Stimulated activated CD8-positive, alpha-beta memory T cell treated with anti-CD3 and anti-CD28 coated beads, Interleukin-7, amount 100 ng/mL, for 4 hours (primary cell): Measurements from ENCODE around the gene MAGEA10.
"Not testable (repeated sequence)": the region's sequence is repeated elsewhere in the genome, so short reads cannot be mapped to it uniquely, and the experiment has no call there.

Source experiments
- DNase-seq, 2 donors: peaks; one replicate each; pipeline ENCODE4 v3.0.0-alpha.2; 2020; ENCODE audit warnings: low read depth in 2 of 2

The MAGEA10 gene

GRCh38 chrX:152138388-152138784 lies at the start of gene MAGEA10:
Gene MAGEA10 (minus strand): TSS chrX:152138577. CDS start chrX:152135620, 2,957 bp downstream.
- no peak for DNase-seq

DNA sequence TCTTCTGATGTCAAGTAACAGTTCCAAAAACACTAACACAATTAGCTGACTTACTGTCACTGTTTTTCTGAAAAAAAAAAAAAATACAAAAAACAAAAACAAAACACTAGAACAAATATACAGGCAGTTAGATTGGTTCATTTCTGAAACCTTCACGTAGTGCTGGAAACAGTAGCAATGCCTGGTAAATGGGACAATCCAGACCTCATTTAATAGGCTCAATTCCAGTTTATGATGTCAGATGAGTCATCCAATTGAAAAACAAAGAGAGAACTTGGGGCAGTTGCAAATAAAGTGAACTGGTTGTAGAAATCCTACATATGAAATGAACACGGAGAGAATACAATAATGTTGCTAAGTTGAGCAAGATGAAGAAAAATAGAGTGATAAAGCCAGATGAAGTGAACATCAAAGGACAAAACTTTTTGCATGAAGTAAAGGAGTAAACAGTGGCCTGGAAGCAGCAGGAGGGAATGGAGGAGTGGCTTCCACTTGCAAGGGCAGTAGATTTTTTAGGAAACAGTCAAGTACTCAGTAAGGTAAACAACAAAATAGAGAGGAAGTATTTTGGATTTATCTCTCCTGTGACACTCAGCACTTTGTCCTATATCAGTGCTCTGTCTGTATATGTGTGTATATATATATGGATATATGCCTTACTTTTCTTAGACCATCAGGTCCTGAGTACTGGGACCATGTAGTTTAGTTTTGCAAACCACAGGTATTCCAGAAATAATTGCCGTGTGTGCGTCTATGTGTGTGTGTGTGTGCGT lies 39.3 kb upstream of the MAGEA10 start:
- DNase-seq: no peak

DNA sequence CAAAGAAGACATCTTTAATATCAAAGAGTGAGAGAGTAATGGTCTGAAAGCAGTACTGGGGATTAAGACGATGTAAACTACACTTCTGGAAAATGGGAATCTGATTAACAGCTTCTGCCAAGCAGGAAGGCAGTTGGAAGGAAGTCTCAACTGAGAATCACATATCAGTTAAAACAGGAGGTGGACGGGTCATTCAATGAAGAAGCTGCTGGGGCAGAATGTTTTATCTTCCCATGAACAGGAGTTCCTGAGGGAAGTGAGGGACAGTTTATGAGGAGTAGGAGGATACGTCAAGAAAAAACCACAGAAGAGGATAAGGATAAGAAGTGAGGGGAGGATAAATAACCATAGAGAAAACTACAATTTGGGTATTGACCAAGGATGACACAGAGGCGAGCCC lies 38.7 kb upstream of the MAGEA10 start:
- DNase-seq: no peak

DNA sequence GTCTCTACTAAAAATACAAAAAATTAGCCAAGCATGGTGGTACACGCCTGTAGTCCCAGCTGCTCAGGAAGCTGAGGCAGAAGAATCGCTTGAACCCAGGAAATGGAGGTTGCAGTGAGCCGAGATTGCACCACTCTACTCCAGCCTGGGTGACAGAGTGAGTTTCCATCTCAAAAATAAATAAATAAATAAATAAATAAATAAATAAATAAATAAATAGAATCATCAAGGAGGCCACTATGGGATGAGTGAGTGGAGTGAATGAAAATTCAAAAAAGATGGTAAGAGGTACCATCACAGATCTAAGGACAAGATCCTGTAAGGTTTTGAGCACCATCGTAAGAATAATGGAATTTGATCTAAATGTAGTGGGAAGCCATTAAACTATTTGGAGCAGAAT lies 37.5 kb upstream of the MAGEA10 start:
- DNase-seq: not testable (repeated sequence)

DNA sequence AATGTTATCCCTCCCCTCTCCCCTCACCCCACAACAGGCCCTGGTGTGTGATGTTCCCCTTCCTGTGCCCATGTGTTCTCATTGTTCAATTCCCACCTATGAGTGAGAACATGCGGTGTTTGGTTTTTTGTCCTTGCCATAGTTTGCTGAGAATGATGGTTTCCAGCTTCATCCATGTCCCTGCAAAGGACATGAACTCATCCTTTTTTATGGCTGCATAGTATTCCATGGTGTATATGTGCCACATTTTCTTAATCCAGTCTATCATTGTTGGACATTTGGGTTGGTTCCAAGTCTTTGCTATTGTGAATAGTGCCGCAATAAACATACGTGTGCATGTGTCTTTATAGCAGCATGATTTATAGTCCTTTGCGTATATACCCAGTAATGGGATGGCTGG lies 35.5 kb upstream of the MAGEA10 start:
- not testable (repeated sequence) for DNase-seq

- DNase-seq: no peak
Measured at GRCh38 chrX:152170621-152171020, 32.2 kb upstream of the MAGEA10 start.

DNA sequence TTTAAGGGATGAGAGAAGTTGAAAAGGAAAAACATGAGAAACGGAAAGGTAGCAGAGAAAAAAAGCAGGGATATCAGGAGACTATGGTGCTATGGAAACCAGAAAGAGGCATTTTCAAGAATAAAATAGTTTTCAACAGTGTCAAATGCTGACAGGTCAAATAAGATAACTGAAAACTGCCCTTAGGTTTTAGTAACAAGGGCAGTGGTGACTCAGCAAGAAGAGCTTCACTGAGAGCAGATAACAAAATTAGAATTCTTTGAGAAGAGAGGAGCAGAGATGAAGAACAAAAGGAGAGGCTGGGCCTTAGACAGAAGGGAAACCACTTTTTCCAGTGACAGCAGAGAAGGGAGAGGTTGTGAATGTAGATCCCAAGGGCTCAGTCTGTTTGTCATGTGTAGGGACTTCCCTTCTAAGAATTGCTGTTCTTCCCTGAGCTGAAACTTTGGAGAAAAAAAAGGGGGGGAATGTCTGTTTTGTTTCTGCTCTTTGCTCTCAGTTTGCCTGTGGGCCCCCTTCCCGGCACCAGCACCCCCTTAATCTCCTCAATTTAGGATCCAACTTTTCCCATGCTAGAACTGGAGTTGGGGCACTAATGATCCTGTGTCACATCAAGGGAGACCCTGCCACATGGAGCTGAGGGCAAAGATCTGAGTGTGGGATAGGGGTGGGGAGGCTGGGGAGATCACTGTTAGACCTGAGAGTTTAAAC lies 26.8 kb upstream of the MAGEA10 start:
- no peak for DNase-seq

- no peak for DNase-seq
Measured at GRCh38 chrX:152157042-152157441, 18.7 kb upstream of the MAGEA10 start.

- DNase-seq: no peak
Measured at GRCh38 chrX:152155766-152156310, 17.5 kb upstream of the MAGEA10 start.

GRCh38 chrX:152154050-152154449 lies 15.7 kb upstream of the MAGEA10 start:
- no peak for DNase-seq

DNA sequence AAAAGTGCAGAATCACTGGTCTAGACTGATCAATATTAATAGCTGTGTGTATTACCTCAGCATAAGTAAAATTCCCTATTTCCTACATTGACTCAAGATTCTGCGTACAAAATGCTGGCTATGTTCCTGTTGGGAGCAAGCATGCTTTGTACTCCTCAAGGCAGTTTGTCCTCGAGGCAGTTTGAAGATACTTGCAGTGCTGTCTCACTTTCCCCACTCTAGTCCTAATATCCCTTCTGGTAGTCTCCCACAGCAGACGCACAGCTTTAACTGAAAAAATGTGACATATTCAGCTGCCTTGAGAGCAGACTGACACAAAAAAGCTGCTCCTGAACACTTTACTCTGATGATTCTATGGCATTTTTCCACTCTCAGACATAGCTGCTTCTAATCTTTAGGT lies 12.9 kb upstream of the MAGEA10 start:
- no peak for DNase-seq

GRCh38 chrX:152149648-152150047 lies 11.3 kb upstream of the MAGEA10 start:
- DNase-seq: no peak

- no peak for DNase-seq
Measured at GRCh38 chrX:152139589-152139988, 1.2 kb upstream of the MAGEA10 start.

GRCh38 chrX:152137771-152138387 lies 498 bp downstream of the MAGEA10 start:
- DNase-seq: no peak

- DNase-seq: no peak
Measured at GRCh38 chrX:152136312-152136711, 2.1 kb downstream of the MAGEA10 start.

GRCh38 chrX:152131525-152131924 lies 6.9 kb downstream of the MAGEA10 start:
- DNase-seq: no peak

- not testable (repeated sequence) for DNase-seq
Measured at GRCh38 chrX:152129069-152129844, 9.1 kb downstream of the MAGEA10 start.

DNA sequence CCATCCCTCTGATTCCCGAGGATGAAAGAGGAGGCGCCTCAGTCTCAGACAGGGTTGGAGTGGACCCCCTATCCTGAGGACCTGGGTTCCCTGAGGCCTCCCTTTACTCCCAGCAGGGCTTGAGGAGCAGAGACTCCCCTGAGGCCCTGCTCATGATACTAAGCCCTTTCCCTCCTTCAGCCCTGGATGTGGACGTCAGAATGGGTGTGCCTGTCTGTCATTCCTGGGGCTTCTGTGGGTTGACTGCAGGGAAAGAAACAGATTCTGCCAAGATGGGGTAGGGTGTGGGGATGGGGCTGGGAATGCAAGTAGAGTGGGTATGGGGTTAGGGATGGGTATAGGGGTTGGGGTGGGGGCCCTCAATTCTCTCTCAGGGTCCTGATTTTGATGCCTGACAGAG lies 21.1 kb downstream of the MAGEA10 start:
- no peak for DNase-seq

DNA sequence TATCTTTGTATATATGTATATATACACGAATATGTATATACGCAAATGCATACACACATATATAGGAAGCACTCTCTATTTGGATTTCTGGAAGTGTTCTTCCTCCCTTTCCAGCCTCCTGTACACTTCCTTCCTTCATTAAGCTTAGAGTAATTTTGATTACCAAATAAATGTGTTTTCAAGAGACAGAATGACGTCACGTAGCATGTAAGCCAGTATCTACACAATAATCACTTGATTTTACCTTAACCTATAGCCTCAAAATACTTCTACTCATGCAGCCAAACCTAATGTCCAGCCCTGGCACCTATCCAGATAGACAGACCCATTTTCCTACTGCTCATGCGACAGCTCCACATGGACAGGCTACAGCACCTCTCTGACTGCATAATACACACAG lies 29.9 kb downstream of the MAGEA10 start:
- no peak for DNase-seq

DNA sequence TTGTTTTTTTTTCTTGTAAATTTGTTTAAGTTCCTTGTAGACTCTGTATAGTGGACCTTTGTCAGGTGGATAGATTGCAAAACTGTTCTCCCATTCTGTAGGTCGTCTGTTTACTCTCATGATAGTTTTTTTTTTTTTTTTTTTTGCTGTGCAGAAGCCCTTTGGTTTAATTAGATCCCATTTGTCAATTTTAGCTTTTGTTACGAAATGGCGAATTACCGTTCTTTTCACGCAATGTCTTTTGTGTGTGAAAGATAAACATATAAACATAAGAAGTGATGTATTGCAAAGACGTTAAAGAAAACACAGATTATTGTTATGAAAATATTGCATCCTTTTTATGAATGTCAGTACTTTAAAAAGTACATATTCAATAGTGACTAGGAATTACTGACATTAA lies 34.5 kb downstream of the MAGEA10 start:
- DNase-seq: no peak

- no peak for DNase-seq
Measured at GRCh38 chrX:152086141-152086540, 52.2 kb downstream of the MAGEA10 start.
